HepG2 (cell line): ENCODE data around the gene BTBD7. TPM values are rescaled to one million over a fixed set of nuclear protein-coding genes. Genes with fewer than 3 reads are reported as not detected.

Experiments used
- ATAC-seq: fragments of 200-7000 bp; cut with Tn5 transposase; 3 replicates; pipeline ENCODE4 v1.9.1; 2020; ENCODE audit warnings: mild to moderate bottlenecking, moderate library complexity
- BruUV-seq: library from RNA; stranded (reverse); fragments of 400-500 nt; replicated peaks from 2 replicates; lab custom pipeline; 2021; lab: Mats Ljungman, UMichigan
- CTCF ChIA-PET: fragments of 300-600 bp; formaldehyde crosslinking; extraction: SDS; loops from one replicate; lab custom pipeline; 2021; ENCODE audit warnings: low total read pairs, inconsistent platforms, low intra/inter-chr PET ratio; lab: Yijun Ruan, JAX
- POLR2A ChIA-PET: fragments of 350-600 bp; sonication (Branson Sonifier 250); formaldehyde crosslinking; loops from one replicate; lab custom pipeline; 2020; ENCODE audit warnings: antibody characterized with exemption, inconsistent platforms; lab: Yijun Ruan, JAX
- DNase-seq: peaks from one replicate; pipeline ENCODE4 v3.0.0-alpha.2; 2015; ENCODE audit warnings: low spot score
- FAIRE-seq: peaks from 3 replicates; lab custom pipeline; 2011; peaks lifted over from hg19 to GRCh38; lab: Jason Lieb, UNC
- H2AFZ ChIP-seq: one replicate; pipeline ENCODE4 v1.6.1; 2011; ENCODE audit warnings: low read length, inconsistent platforms
- H3K27ac ChIP-seq: fragments of 300-600 bp; 3 replicates; pipeline ENCODE4 v1.8.0; 2011; ENCODE audit warnings: mixed run types, mild to moderate bottlenecking, mixed read lengths, low read length, inconsistent platforms; ENCODE audit not compliant: insufficient read depth; ENCODE audit errors: extremely low read length
- H3K27me3 ChIP-seq, 2 experiments: fragments of 200-600 bp in 1 of 2; 2 replicates in 1 of 2; 3 replicates in 1 of 2; pipeline versions ENCODE4 v1.6.0 to v1.8.0; 2011; ENCODE audit warnings: low read length in 2 of 2, mild to moderate bottlenecking in 2 of 2, moderate library complexity in 2 of 2, inconsistent platforms in 1 of 2; ENCODE audit not compliant: insufficient read depth in 2 of 2, control insufficient read depth in 1 of 2
- H3K36me3 ChIP-seq, 2 experiments: fragments of 200-600 bp in 1 of 2; replicated peaks in 1 of 2; 2 replicates in 1 of 2; 3 replicates in 1 of 2; pipeline versions ENCODE4 v1.5.1 to v1.8.0; 2011; ENCODE audit warnings: low read length in 2 of 2, inconsistent platforms in 1 of 2; ENCODE audit not compliant: insufficient read depth in 2 of 2, control insufficient read depth in 1 of 2
- H3K4me1 ChIP-seq: 2 replicates; pipeline ENCODE4 v1.5.1; 2012; ENCODE audit warnings: low read length, inconsistent platforms; ENCODE audit not compliant: insufficient read depth
- H3K4me2 ChIP-seq: 2 replicates; pipeline ENCODE4 v1.6.0; 2011; ENCODE audit warnings: low read depth, low read length, inconsistent platforms
- H3K4me3 ChIP-seq, 3 experiments: fragments of 200-600 bp in 1 of 3; sonication (generic), shearing (Covaris generic) in 1 of 3; replicated peaks in 1 of 3; 2 replicates each; pipeline ENCODE4 v1.5.1; 2011 to 2016; ENCODE audit warnings: low read length in 3 of 3, inconsistent platforms in 2 of 3, low read depth in 2 of 3, mild to moderate bottlenecking in 2 of 3, control low read depth in 1 of 3, mixed read lengths in 1 of 3; ENCODE audit not compliant: insufficient read depth in 1 of 3
- H3K79me2 ChIP-seq: one replicate; pipeline ENCODE4 v1.6.1; 2011; ENCODE audit warnings: low read length, inconsistent platforms; ENCODE audit not compliant: insufficient read depth
- H3K9ac ChIP-seq: 2 replicates; pipeline ENCODE4 v1.6.0; 2011; ENCODE audit warnings: mild to moderate bottlenecking, low read depth, low read length, inconsistent platforms; ENCODE audit not compliant: insufficient read depth
- H3K9me3 ChIP-seq: 2 replicates; pipeline ENCODE4 v1.5.1; 2012; ENCODE audit warnings: mild to moderate bottlenecking, low read length
- H4K20me1 ChIP-seq: 2 replicates; pipeline ENCODE4 v1.6.0; 2011; ENCODE audit warnings: inconsistent platforms, mild to moderate bottlenecking, low read length, moderate library complexity; ENCODE audit not compliant: insufficient read depth
- CSRNP2 ChIP-seq: sonication (generic); formaldehyde crosslinking; conservative IDR thresholded peaks from 2 replicates; pipeline ENCODE4 v1.8.0; 2022; ENCODE audit warnings: low read depth, missing genetic modification reagents
- GATAD2A ChIP-seq: IDR thresholded peaks from 2 replicates; pipeline ENCODE4 v1.6.1; 2016
- NR2F1 ChIP-seq, 2 experiments: fragments of 450-650 bp in 1 of 2; formaldehyde crosslinking in 1 of 2; IDR thresholded peaks; 2 replicates each; pipeline versions ENCODE4 v1.5.0 to v1.6.1; 2016 to 2020; ENCODE audit warnings: mild to moderate bottlenecking in 1 of 2, missing compliant biosample characterization in 1 of 2, missing genetic modification reagents in 1 of 2, moderate library complexity in 1 of 2
- ONECUT2 ChIP-seq: sonication (generic); formaldehyde crosslinking; IDR thresholded peaks from 2 replicates; pipeline ENCODE4 v1.4.0; 2020; ENCODE audit warnings: missing genetic modification reagents
- PCBP1 ChIP-seq: fragments of 200-400 bp; formaldehyde crosslinking; IDR thresholded peaks from 2 replicates; pipeline ENCODE4 v1.6.1; 2017; ENCODE audit warnings: mild to moderate bottlenecking, low read depth, low read length, borderline replicate concordance
- RAD21 ChIP-seq: fragments of 450-650 bp; formaldehyde crosslinking; IDR thresholded peaks from 2 replicates; pipeline ENCODE4 v1.5.0; 2020; ENCODE audit warnings: mild to moderate bottlenecking
- RARA ChIP-seq: IDR thresholded peaks from 2 replicates; pipeline ENCODE4 v1.6.1; 2016; ENCODE audit warnings: missing genetic modification reagents, missing compliant biosample characterization
- SIX4 ChIP-seq: sonication (generic); formaldehyde crosslinking; IDR thresholded peaks from 2 replicates; pipeline ENCODE4 v1.4.0; 2020; ENCODE audit warnings: missing genetic modification reagents
- TERF1 ChIP-seq: sonication (generic); formaldehyde crosslinking; IDR thresholded peaks from 2 replicates; pipeline ENCODE4 v1.8.0; 2022; ENCODE audit warnings: mild to moderate bottlenecking, missing genetic modification reagents, moderate library complexity
- U2AF2 ChIP-seq: fragments of 200-400 bp; formaldehyde crosslinking; IDR thresholded peaks from 2 replicates; pipeline ENCODE4 v1.6.1; 2017; ENCODE audit warnings: low read depth, mild to moderate bottlenecking, low read length
- ZNF362 ChIP-seq: sonication (generic); formaldehyde crosslinking; IDR thresholded peaks from 2 replicates; pipeline ENCODE4 v1.4.0; 2020; ENCODE audit warnings: missing genetic modification reagents, mild to moderate bottlenecking, borderline replicate concordance
- ZNF746 ChIP-seq: sonication (generic); formaldehyde crosslinking; IDR thresholded peaks from 2 replicates; pipeline ENCODE4 v1.8.0; 2022; ENCODE audit warnings: mild to moderate bottlenecking, missing genetic modification reagents
- WGBS: methylation state at CpG from one replicate; pipeline ENCODE4 v1.1.6; 2017; ENCODE audit warnings: low lambda C conversion rate; 5-methylcytosine and 5-hydroxymethylcytosine counted together
- in situ Hi-C: cut with HindIII; loops from 2 replicates; pipeline ENCODE4 v1.10.0; 2017; ENCODE audit warnings: low pct_unique_long_range_greater_than_20kb; ENCODE audit not compliant: extremely low pct_ligation_motif_present
- intact Hi-C: fragments of 100-400 bp; cut with micrococcal nuclease; formaldehyde crosslinking; loops from one replicate; pipeline ENCODE4 v1.10.0; 2022; ENCODE audit not compliant: unreplicated experiment
- polyA plus RNA-seq, 8 experiments: library from polyadenylated mRNA; depleted of rRNA in 3 of 8; stranded (reverse) in 7 of 8; unstranded in 1 of 8; fragments of >200 nt; fragmentation: Illumina TruSeq in 4 of 8; extraction: Trizol in 4 of 8; gene quantifications; 2 replicates each; pipeline versions ENCODE4 v1.2.1 to v1.2.3, GENCODE V29; 2011 to 2016; ENCODE audit warnings: low read depth in 4 of 8, missing spikeins in 1 of 8, mixed read lengths in 1 of 8; ENCODE audit not compliant: insufficient read depth in 1 of 8
- total RNA-seq, 5 experiments: library from RNA; depleted of rRNA; stranded (reverse); fragments of >200 nt; fragmentation: Illumina TruSeq; extraction: Trizol; gene quantifications; 2 replicates each; pipeline ENCODE4 v1.2.3, GENCODE V29; 2016; ENCODE audit warnings: low read depth in 1 of 5
- TF ChIP-seq, protein P1 (sequence below): sonication (generic); formaldehyde crosslinking; IDR thresholded peaks from 2 replicates; pipeline ENCODE4 v1.4.0; 2020; ENCODE audit warnings: missing genetic modification reagents
- TF ChIP-seq, protein P2 (sequence below): sonication (generic); formaldehyde crosslinking; IDR thresholded peaks from 2 replicates; pipeline ENCODE4 v1.5.1; 2020; ENCODE audit warnings: missing genetic modification reagents, mild to moderate bottlenecking, borderline replicate concordance
- TF ChIP-seq, protein P3 (sequence below): IDR thresholded peaks from 2 replicates; pipeline ENCODE4 v1.6.1; 2012; ENCODE audit warnings: low read depth, low read length, improper control_type of control experiment
- TF ChIP-seq, protein P4 (sequence below): sonication (generic); formaldehyde crosslinking; IDR thresholded peaks from 2 replicates; pipeline ENCODE4 v1.4.0; 2020; ENCODE audit warnings: low read depth, mild to moderate bottlenecking, missing genetic modification reagents

Gene BTBD7
- total and polyA plus RNA-seq, 2 of the 13 experiments (the other 11 are each of a cell fraction or from before 2014, with no cell fraction given): 11.6 to 15.2 TPM

DNA sequence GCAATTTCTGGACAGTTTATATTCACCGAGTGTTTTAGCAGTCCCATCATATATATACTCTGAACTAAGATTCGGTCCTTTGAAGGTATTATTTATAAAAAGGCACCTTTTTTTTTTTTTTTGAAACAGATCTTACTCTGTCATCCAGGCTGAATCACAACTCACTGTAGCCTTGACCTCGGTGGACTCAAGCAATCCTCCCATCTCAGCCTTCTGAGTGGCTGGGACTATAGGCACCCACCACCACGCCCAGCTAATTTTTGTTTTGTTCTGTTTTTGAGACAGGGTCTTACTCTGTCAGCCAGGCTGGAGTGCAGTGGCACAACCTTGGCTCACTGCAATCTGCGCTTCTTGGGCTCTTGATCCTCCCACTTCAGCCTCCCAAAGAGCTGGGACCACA lies 52.1 kb downstream of the BTBD7 start:
- FAIRE-seq: no peak
- intact Hi-C loops: loop anchor here (10.0 kb wide), 1 partner anchor 54 kb away; the partner anchor contains the start of gene BTBD7
- peaks cover 4% of the 10 kb centered on the region for H3K79me2 ChIP-seq
- no peaks in the 10 kb centered on the region for H3K27me3 ChIP-seq
- H4K20me1 ChIP-seq: no peaks in the 10 kb centered on the region
- H3K36me3 ChIP-seq: peaks cover under 1 to 2% of the 10 kb centered on the region in 2 experiments; a peak in 2 of 5 replicates
- ATAC-seq: peak; percentile 71
- H2AFZ ChIP-seq: no peak overlapping the region
- in situ Hi-C loops: no loop called here
- H3K27ac ChIP-seq: no peak overlapping the region
- CTCF ChIA-PET: no interaction called here
- 75% methylated on average over 5 of the region's 5 CpGs for WGBS
- POLR2A ChIA-PET: no interaction called here
- H3K9me3 ChIP-seq: no peaks in the 10 kb centered on the region
- no TSS peak for BruUV-seq
- H3K4me2 ChIP-seq: no peak overlapping the region
- peak; percentile 40 for DNase-seq
- peaks cover 28% of the 10 kb centered on the region for H3K4me1 ChIP-seq
- H3K4me3 ChIP-seq: no peak overlapping the region
- no peak overlapping the region for H3K9ac ChIP-seq
- TF ChIP-seq SIX4 (CRISPR knock-in tag) (no peak), PCBP1 (no peak), RARA (CRISPR knock-in tag) (0 out of 2 replicates have a peak, but pooled peaks have one; percentile 30), CSRNP2 (no peak), RAD21 (CRISPR knock-in tag) (no peak), ZNF362 (CRISPR knock-in tag) (peak; percentile 17; the same call in 1 of the 2 replicates), ZNF746 (CRISPR knock-in tag) (no peak), GATAD2A (CRISPR knock-in tag) (0 out of 2 replicates have a peak, but pooled peaks have one; percentile 12), NR2F1 (CRISPR knock-in tag; IDR thresholded peaks at IDR 0.05) (no peak), ONECUT2 (no peak), U2AF2 (no peak), TERF1 (CRISPR knock-in tag) (no peak)
- TF ChIP-seq, protein P1, sequence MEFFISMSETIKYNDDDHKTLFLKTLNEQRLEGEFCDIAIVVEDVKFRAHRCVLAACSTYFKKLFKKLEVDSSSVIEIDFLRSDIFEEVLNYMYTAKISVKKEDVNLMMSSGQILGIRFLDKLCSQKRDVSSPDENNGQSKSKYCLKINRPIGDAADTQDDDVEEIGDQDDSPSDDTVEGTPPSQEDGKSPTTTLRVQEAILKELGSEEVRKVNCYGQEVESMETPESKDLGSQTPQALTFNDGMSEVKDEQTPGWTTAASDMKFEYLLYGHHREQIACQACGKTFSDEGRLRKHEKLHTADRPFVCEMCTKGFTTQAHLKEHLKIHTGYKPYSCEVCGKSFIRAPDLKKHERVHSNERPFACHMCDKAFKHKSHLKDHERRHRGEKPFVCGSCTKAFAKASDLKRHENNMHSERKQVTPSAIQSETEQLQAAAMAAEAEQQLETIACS (CRISPR knock-in tag): no peak
- TF ChIP-seq, protein P2, sequence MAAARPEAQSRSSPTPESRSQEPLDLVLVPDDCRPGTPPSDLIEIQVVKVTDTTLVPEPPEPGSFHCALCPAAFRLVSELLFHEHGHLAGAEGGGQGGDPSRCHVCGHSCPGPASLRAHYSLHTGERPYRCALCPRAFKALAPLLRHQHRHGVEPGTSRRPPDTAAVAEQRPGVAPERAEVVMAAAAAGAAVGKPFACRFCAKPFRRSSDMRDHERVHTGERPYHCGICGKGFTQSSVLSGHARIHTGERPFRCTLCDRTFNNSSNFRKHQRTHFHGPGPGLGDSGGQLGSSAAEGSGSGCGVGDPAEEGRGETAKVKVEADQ: no peak
- TF ChIP-seq, protein P3, sequence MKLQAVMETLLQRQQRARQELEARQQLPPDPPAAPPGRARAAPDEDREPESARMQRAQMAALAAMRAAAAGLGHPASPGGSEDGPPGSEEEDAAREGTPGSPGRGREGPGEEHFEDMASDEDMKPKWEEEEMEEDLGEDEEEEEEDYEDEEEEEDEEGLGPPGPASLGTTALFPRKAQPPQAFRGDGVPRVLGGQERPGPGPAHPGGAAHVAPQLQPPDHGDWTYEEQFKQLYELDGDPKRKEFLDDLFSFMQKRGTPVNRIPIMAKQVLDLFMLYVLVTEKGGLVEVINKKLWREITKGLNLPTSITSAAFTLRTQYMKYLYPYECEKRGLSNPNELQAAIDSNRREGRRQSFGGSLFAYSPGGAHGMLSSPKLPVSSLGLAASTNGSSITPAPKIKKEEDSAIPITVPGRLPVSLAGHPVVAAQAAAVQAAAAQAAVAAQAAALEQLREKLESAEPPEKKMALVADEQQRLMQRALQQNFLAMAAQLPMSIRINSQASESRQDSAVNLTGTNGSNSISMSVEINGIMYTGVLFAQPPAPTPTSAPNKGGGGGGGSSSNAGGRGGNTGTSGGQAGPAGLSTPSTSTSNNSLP: no peak
- TF ChIP-seq, protein P4, sequence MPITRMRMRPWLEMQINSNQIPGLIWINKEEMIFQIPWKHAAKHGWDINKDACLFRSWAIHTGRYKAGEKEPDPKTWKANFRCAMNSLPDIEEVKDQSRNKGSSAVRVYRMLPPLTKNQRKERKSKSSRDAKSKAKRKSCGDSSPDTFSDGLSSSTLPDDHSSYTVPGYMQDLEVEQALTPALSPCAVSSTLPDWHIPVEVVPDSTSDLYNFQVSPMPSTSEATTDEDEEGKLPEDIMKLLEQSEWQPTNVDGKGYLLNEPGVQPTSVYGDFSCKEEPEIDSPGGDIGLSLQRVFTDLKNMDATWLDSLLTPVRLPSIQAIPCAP (CRISPR knock-in tag): no peak
